HFF-Myc (cell line): ENCODE results near the gene TRPM2.
"Not testable (repeated sequence)": the region's sequence is repeated elsewhere in the genome, so short reads cannot be mapped to it uniquely, and the experiment has no call there.

ENCODE experiments used
- DNase-seq: peaks from one replicate; pipeline ENCODE4 v3.0.0-alpha.2; 2011; ENCODE audit warnings: low read depth; ENCODE audit errors: extremely low read depth
- H3K4me3 ChIP-seq: replicated peaks from 2 replicates; pipeline ENCODE4 v1.5.1; 2011; ENCODE audit warnings: low read depth, mild to moderate bottlenecking, control low read depth, low read length
- TF ChIP-seq, protein P1 (sequence below): IDR thresholded peaks from 2 replicates; pipeline ENCODE4 v1.5.1; 2012; ENCODE audit warnings: mild to moderate bottlenecking, low read depth, low read length, control low read depth; ENCODE audit errors: missing control alignments

Gene TRPM2

DNA sequence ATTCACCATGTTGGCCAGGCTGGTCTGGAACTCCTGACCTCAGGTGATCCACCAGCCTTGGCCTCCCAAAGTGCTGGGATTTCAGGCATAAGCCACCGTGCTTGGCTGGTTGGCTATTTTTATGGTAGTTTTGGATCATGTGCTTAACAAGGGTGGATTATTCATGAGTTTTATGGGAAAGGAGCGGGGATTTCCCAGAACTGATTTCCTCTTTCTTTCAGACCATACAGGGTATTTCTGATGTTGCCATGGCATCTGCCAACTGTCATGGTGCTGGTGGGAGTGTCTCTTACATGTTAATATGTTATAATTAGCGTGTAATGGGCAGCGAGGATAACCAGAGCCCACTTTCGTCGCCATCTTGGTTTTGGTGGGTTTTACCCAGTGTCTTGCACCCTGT, 3.2 kb downstream of the TRPM2 start:
- DNase-seq = no peak
- no peak overlapping the region for H3K4me3 ChIP-seq
- TF ChIP-seq, protein P1, sequence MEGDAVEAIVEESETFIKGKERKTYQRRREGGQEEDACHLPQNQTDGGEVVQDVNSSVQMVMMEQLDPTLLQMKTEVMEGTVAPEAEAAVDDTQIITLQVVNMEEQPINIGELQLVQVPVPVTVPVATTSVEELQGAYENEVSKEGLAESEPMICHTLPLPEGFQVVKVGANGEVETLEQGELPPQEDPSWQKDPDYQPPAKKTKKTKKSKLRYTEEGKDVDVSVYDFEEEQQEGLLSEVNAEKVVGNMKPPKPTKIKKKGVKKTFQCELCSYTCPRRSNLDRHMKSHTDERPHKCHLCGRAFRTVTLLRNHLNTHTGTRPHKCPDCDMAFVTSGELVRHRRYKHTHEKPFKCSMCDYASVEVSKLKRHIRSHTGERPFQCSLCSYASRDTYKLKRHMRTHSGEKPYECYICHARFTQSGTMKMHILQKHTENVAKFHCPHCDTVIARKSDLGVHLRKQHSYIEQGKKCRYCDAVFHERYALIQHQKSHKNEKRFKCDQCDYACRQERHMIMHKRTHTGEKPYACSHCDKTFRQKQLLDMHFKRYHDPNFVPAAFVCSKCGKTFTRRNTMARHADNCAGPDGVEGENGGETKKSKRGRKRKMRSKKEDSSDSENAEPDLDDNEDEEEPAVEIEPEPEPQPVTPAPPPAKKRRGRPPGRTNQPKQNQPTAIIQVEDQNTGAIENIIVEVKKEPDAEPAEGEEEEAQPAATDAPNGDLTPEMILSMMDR = no peak

DNA sequence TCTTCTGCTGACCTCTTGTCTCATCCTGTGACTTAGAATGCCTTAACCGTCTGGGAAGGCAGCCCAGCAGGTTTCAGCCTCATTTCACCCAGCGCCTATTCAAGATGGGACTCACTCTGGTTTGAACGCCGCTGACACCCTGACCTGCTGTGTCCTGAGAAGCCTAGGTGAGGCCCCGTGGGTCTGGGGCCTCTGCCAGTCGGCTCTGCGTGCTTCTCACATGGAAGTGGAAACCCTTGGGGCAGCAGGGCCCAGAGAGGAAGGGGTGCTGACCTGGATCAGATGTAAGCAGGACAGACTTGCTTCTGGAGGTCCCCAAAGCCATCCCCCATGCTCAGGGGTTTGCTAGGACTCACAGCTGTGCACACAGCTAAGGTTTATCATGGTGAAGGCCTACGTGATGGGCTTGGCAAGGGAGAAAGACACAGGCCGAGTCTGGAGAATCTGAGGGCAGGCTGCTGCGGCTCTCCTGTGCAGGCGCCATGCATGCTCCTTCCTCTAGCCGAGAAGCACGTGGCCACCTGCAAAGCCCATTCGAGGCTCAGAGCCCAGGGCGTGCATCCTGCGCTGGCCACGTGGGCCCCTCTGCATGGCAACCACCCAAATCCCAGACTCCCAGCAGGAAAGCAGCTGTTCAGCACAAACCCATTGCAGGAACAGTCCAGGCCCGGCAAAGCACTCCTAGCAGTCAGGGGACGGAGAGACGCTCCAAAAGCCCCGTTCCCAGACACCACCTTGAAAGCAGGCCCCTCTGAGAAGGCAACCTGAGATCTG, 3.8 kb downstream of the TRPM2 start:
- no peak overlapping the region for H3K4me3 ChIP-seq
- DNase-seq = no peak
- TF ChIP-seq, protein P1 = no peak

DNA sequence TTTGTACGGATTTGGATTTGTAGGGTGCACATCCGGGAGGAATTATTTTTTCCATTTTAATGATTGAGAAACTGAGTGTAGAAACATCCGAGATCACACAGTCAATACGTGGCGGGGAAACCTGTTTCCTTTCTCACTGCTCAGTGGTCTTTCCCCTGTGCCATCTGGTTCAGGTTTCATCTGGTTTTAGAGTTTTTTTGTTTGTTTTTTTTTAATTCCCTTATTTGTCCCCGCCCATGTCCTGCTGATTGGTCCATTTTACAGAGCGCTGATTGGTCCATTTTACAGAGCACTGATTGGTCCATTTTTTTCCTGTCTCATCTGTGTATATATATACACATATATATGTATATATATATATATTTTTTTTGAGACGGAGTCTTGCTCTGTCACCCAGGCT, 6.0 kb downstream of the TRPM2 start:
- DNase-seq = no peak
- TF ChIP-seq, protein P1 = no peak
- no peak overlapping the region for H3K4me3 ChIP-seq

DNA sequence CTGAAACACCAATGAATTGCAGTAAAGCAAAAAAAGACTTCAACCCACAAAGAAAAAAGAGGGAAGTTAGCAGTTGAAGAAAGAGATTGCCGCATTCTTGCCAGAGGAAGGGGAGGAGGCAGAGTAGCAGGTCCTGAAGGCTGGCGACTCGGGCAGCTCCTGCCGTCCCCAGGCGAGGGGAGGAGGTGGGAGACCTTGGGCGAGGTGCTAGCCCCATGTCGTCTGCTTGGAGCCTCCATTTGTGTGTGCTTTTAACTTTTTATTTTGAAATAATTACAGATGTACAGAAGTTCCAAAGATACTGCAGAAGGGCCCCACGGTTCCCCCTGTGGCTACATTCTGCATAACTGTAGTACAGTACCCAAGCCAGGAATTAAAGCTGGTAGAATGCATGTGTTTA, 6.7 kb downstream of the TRPM2 start:
- no peak for DNase-seq
- no peak overlapping the region for H3K4me3 ChIP-seq
- TF ChIP-seq, protein P1 = no peak

DNA sequence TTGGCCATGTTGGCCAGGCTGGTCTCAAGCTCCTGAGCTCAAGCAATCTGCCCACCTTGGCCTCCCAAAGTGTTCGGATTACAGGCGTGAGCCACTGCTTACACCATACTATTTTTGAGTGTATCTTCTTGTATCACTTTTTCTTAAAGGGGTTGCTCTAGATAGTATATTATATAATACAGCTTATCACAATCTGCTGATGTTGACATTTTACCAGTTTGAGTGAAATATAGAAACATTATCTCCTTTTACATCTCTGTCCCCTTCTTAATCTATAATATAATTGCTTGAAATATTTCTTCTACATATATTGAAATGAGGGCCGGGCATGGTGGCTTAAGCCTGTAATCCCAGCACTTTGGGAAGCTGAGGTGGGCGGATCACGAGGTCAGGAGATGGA, 8.5 kb downstream of the TRPM2 start:
- DNase-seq, H3K4me3 ChIP-seq: not testable (repeated sequence)

DNA sequence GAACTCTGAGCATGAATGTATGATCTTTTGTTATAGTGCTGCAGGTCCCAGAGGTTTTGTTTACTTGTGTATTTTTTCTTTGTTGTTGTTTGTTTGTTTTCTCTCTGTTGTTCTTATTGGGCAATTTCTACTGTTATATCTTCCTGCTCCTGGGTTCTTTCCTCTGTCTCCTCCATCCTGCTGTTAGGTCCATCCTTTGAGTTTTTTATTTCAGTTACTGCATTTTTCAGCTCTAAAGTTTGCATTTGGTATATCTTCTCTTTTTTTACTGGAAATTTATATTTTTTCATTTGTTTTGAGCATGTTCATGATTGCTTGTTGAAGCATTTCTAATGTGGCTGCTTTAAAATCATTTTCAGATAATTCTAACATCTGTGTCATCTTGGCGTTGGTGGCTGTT, 9.9 kb downstream of the TRPM2 start:
- DNase-seq = no peak
- TF ChIP-seq, protein P1 = no peak
- no peak overlapping the region for H3K4me3 ChIP-seq

DNA sequence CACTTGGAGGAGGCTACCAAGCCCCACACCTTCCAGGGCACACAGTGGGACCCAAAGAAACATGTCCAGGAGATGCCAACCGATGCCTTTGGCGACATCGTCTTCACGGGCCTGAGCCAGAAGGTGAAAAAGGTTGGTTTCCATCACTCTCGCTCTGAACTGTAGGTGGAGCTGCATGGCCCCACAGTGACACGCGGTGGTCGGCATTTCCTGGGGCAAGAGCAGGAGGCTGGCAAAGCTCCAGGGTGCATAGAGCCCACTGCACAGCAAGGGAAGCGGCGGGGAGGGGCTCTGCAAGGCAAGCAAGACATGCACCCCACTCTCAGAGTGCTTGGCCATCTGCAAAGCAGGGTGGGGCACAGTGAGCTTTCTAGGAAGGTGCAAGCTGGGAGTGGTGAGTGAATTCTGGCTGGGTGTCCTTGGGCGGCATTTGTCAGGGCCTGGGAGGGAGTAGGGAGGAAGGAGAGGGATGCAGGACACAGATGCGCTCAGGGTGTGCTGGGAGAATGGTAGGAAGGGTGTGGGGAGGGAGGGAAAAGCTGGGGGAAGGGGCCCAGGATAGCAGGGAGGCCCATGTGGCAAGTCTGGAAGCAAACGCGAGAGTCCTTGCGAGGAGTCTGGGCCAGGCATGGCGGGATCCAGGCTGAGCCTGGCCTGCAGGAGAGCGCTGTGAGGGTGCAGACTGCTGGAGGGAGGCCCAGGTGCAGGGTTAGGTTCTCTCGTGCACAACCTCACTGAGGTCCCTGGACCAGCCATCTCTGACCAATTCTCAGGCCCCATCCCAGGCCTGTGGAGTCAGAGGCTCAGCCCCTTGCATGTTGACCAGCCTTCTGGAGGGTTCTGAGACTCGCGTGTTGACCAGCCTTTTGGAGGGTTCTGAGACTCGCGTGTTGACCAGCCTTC, 11.0 kb downstream of the TRPM2 start:
- no peak overlapping the region for H3K4me3 ChIP-seq
- TF ChIP-seq, protein P1 = no peak
- no peak for DNase-seq
